NCI-H1436 (cell line): Measurements from ENCODE around the gene CLIC4.
"Not testable (repeated sequence)": the region's sequence is repeated elsewhere in the genome, so short reads cannot be mapped to it uniquely, and the experiment has no call there.

Source experiments
- DNase-seq: peaks from one replicate; lab custom pipeline; 2025; lab: John Stamatoyannopoulos, UW

The CLIC4 gene

GRCh38 chr1:24773618-24774017 is 28.4 kb downstream of the CLIC4 start:
- DNase-seq, result no peak

GRCh38 chr1:24775348-24775747 is 30.1 kb downstream of the CLIC4 start:
- DNase-seq, result no peak

- no peak for DNase-seq
These were observed 30.7 kb downstream of the CLIC4 start for GRCh38 chr1:24775916-24776315.

DNA sequence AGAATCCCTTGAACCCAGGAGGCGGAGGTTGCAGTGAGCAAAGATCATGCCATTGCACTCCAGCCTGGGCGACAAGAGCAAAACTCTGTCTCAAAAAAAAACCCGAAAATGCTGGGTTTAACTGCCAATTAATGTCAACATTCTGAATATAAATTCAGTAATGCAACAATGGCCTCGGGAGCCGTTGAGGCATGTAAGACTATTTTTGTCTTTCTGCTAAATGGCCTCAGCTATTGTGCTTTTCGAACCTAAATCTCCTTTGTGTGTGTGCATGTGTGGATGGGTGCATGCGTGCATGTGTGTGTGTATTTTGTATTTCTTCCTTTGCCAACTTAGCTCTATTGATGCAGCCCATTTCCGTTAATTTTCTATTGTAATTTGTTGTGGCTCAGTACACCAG is 31.6 kb downstream of the CLIC4 start:
- DNase-seq, result no peak

DNA sequence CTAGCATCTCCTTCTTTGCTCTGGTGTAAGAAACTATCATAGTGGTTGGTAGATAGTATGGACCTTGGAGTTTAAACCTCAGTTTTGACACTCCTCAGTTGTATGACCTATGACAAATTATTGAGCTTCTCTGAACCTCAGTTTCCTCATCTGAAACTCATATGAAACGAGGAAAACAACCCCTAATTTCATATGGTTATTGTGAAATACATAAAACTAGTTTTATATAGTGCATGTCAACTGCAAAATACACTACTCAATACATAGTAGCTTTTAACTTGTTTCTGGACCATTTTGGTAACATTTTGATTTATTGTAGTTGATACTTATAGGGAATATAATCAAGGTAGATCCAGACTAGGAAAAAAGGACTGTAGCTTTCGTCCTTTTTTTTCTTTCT is 32.9 kb downstream of the CLIC4 start:
- DNase-seq, result no peak

- DNase-seq, result not testable (repeated sequence)
These were observed 34.0 kb downstream of the CLIC4 start for GRCh38 chr1:24779199-24779598.

DNA sequence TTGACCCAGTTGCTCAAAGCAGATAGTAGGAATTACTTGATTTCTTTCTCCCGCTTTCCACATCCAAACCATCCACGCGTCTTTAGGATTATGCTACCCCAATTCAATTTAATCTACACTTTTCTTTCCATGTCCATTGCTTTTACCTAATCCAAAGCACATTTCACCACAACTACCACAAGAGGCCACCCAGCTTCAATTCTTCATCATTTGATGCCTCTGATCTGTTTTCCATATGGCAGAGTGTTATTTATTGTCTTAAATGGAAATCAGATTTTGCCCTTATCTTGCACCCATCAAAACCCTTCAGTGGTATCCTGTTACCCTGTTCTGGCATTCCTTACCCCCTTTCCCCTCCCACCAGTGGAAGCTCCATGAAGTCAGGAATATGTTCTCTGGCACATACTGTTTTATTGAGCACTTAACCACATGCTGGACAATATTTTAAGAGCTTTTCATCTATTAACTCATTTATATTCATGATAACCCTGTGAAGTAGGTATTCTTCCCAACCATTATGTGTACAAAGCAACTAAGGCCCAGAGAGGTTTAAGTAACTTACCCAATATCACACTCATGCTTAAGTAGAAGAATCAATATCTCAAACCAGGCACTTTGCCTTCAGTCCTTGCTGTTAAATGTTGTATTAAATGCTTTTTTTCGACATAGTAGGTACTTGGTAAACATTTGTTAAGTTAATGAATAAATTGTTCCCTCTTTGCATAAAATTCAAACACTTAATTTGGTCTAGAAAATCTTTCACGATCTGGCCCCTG is 34.6 kb downstream of the CLIC4 start:
- no peak for DNase-seq

DNA sequence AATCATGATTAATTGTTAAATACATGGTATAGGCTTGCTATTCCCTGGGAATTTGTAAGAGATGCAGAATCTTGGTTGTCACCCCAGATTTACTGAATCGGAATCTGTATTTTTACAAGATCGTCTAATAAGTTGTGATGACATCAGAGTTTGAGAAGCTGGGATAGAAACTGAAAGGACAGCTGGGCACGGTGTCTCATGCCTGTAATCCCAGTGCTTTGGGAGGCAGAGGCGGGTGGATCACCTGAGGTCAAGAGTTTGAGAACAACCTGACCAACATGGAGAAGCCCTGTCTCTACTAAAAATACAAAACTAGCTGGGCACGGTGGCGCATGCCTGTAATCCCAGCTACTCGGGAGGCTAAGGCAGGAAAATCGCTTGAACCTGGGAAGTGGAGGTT is 35.4 kb downstream of the CLIC4 start:
- DNase-seq, result not testable (repeated sequence)

DNA sequence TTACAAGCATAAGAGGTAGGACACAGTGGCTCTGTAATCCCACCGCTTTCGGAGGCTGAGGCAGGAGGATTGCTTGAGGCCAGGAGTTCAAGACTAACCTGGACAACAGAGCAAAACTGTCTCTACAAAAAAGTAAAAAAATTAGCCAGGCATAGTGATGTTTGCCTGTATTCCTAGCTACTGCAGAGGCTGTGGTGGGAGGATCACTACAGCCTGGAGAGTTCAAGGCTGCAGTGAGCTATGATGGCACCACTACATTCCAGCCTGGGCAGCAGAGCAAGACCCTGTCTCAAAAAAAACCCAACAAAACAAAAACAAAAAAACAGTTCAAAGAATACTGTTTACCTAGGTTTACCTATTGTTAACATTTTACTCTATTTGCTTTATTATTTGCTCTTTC is 37.4 kb downstream of the CLIC4 start:
- no peak for DNase-seq

DNA sequence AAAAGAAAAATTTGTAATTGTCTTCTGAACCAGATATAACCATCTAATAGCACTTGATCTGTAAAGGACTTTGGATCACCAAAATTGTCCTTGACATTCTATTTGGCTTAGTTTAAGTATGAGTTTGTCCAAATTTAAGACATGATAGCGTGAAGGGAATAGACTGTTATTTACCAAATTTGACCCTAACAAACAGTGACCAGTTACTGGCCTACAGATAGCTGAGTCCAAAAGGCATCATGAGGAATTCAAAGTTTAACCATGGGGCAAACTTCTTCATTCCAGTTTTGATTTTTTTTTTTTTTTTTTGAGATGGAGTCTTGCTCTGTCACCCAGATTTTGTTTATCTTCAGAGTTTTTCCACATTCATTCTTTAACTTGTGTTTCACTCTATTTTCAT is 38.5 kb downstream of the CLIC4 start:
- no peak for DNase-seq

- no peak for DNase-seq
These were observed 40.9 kb downstream of the CLIC4 start for GRCh38 chr1:24786191-24786590.

DNA sequence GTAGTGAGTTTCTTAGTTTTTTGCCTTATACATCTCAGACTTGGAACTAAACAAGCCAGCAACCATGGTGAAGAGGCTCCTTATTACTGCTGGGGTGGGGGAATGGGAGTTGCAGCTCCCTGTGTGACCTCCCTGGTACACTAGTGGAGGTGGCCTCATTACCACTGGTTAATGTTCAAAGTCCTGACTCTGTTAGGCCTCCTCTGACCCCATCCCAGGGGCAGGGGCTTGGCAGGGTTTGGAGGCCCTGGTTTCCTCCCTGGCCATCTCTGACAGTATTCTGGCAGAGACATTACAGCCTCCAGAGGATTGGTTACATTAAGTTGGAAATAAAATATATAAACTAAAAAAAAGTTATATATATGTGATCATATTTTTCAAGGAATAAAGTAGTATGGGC is 45.2 kb downstream of the CLIC4 start:
- no peak for DNase-seq

DNA sequence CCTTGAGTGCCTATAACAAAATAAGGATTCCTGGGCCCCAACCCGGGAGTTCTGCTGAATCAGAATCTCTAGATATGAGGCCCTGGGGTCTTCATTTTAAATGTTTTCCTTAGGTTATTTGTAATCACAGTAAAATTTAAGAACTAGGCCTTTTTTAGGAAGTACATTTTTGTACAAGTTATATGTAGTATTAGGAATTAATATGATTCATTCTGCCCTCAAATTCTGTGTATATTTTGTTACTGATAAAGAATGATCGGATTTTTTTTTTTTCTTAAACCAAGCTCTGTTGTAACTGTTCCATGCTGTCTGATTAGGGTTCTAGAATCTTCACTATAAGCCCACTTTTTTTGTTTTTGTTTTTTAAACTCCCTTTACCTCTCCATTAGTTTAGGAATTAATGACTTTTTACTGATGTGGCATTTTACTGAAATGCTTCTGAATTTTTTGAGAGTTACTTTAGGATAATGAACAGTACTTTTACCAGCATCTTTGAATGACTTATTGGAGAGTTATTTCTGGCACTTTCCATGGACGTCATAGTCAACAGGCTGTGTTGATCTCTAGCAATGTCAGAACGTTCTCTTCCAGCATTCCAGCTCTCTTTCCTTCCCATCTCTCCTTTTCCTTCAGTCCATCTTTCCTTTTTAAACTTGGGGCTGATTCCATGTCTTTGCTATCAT is 48.3 kb downstream of the CLIC4 start:
- DNase-seq, result no peak

- DNase-seq, result not testable (repeated sequence)
These were observed 48.9 kb downstream of the CLIC4 start for GRCh38 chr1:24794130-24794502.

DNA sequence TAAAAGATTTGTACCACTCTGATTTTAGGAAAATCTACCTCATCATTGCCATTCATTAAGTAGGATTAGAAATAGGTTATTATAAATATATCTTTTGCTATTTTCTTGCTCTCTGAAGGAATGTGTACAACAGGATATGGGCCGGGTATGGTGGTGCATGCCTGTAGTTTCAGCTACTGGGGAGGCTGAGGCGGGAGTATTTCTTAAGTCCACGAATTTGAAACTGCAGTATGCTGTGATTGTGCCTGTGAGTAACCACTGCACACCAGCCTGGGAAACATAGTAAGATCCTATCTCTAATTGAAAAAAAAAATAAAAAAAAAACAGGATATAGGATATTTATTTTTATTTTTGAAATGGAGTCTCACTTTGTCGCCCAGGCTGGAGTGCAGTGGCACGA is 50.0 kb downstream of the CLIC4 start:
- no peak for DNase-seq

DNA sequence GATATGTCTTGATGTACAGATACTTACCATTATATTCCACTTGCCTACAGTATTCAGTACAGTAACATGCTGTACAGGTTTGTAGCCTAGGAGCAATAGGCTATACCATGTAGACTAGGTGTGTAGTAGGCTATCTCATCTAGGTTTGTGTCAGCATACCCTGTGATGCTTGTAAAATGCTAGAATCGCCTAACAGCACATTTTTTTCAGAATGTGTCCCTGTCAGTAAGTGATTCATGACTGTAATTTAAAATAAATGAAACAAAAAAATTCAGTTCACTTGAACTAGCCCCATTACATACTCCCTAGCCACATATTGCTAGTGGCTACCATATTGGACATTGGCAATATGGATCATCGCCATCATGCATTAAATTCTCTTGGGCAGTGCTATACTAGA is 51.3 kb downstream of the CLIC4 start:
- no peak for DNase-seq

GRCh38 chr1:24799242-24799641 is 54.0 kb downstream of the CLIC4 start:
- DNase-seq, result not testable (repeated sequence)

GRCh38 chr1:24801176-24801575 is 55.9 kb downstream of the CLIC4 start:
- DNase-seq, result no peak

DNA sequence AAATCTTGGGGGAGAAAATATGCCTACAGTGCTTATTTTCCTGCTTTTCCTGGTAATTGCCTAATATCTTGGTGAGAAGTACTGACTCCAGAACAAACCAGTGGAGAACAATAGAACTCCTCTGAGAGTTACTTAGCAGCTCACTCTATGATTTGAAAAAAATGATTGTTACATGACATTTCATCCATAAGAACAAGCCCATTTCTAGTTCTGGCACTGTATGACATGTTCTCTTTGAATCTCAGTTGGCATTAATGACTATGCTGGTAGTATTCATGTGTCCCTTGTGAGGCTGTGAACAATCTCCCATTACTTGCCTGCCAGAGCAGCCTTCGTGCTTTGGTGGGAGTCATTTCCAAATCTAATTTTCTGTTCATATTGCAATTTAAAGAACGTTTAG is 58.0 kb downstream of the CLIC4 start:
- DNase-seq, result no peak

GRCh38 chr1:24803987-24804530 is 58.8 kb downstream of the CLIC4 start:
- DNase-seq, result no peak

DNA sequence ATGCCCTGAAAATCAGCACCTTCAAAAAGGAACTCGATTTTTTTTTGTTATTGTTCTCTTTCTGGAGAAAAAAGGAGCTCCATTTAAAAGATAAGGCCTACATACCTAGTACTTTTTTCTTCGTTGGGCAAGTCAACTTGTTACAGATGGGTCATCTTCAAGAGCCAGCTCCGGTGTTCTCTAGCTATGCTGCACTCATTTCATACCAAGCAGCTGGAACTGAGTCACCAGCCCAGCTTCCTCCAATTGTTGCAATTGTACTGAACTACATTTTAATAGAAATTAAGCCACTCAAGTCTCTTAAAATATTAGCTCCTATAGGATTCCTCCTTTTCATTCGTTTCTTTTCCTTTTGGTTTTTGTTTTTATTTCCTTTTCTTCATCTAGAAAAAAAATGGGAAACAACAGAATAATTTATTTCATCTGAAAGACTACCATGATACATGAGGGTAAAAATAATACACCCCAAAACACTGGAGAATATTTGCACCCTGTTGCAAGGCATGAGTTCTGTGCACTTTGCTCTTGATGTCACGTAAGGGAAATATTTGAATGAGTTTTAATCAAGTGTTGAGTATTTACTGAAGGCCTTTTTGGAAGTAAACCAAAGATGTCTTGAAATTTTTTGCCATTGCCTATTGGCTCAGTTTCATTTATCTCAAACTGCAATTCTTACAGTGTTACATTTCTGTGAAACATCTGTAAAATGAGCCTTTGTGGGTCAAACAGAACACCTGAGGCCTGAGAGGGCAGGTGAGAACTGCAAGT is 60.5 kb downstream of the CLIC4 start:
- no peak for DNase-seq

- no peak for DNase-seq
These were observed 61.3 kb downstream of the CLIC4 start for GRCh38 chr1:24806588-24806987.

DNA sequence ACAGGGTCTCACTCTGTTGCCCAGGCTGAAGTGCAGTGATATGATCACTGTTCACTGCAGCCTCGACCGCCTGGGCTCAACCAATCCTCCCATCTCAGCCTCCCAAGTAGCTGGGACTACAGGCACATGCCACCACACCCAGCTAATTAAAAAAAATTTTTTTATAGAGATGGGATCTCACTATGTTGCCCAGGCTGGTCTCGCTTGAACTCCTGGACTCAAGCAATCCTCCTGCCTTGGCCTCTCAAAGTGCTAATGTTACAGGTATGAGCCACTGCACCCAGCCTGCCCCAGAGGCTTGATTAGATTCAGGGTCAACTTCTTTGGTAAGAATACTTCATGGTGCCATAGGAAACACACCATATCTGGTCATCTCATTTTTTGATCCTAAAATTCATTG is 66.2 kb downstream of the CLIC4 start:
- not testable (repeated sequence) for DNase-seq
